GM12878 (cell line): ENCODE data around the gene WAS. TPM values are rescaled to one million over a fixed set of nuclear protein-coding genes. Genes with fewer than 3 reads are reported as not detected.
"Not testable (repeated sequence)": the region's sequence is repeated elsewhere in the genome, so short reads cannot be mapped to it uniquely, and the experiment has no call there.

Experiments
- ATAC-seq: fragments of 200-7000 bp; cut with Tn5 transposase; 3 replicates; pipeline ENCODE4 v1.9.1; 2020; ENCODE audit warnings: mild to moderate bottlenecking, moderate library complexity
- BruUV-seq: library from RNA; stranded (reverse); fragments of 400-500 nt; replicated peaks from 2 replicates; lab custom pipeline; 2021; lab: Mats Ljungman, UMichigan
- CTCF ChIA-PET: fragments of 300-600 bp; sonication (Branson Sonifier 250); formaldehyde crosslinking; extraction: SDS; loops from one replicate; lab custom pipeline; 2021; ENCODE audit warnings: inconsistent platforms; lab: Yijun Ruan, JAX
- POLR2A ChIA-PET: fragments of 350-600 bp; formaldehyde crosslinking; extraction: SDS; loops from one replicate; lab custom pipeline; 2021; ENCODE audit warnings: inconsistent platforms; lab: Charles Lee
- RAD21 ChIA-PET: fragments of 300-600 bp; sonication (Branson Sonifier 250); formaldehyde crosslinking; loops from one replicate; lab custom pipeline; 2023; ENCODE audit warnings: antibody characterized with exemption; ENCODE audit not compliant: unreplicated experiment; lab: Charles Lee
- SMC1A ChIA-PET: fragments of 300-600 bp; sonication (Branson Sonifier 250); formaldehyde crosslinking; loops from one replicate; lab custom pipeline; 2023; ENCODE audit not compliant: unreplicated experiment, uncharacterized antibody; lab: Charles Lee
- DNase-seq: peaks from one replicate; pipeline ENCODE4 v3.0.0-alpha.2; 2011; ENCODE audit warnings: low read depth, low spot score
- FAIRE-seq: peaks from 3 replicates; lab custom pipeline; 2011; peaks lifted over from hg19 to GRCh38; lab: Jason Lieb, UNC
- H2AFZ ChIP-seq: 2 replicates; pipeline ENCODE4 v1.6.0; 2011; ENCODE audit warnings: low read depth, low read length, control low read depth; ENCODE audit not compliant: control insufficient read depth
- H3K27ac ChIP-seq: 2 replicates; pipeline ENCODE4 v1.5.1; 2011; ENCODE audit warnings: control low read depth; ENCODE audit not compliant: control insufficient read depth, insufficient read depth
- H3K27me3 ChIP-seq, 2 experiments: replicated peaks in 1 of 2; 2 replicates each; pipeline versions ENCODE4 v1.6.0 to v1.6.1; 2011; ENCODE audit warnings: low read length in 1 of 2; ENCODE audit not compliant: control insufficient read depth in 2 of 2, insufficient read depth in 2 of 2
- H3K36me3 ChIP-seq, 2 experiments: 2 replicates each; pipeline ENCODE4 v1.5.1; 2011; ENCODE audit warnings: low read length in 1 of 2; ENCODE audit not compliant: control insufficient read depth in 2 of 2, insufficient read depth in 2 of 2
- H3K4me1 ChIP-seq: 2 replicates; pipeline ENCODE4 v1.6.1; 2011; ENCODE audit warnings: mild to moderate bottlenecking, low read length, moderate library complexity, mixed read lengths; ENCODE audit not compliant: control insufficient read depth, insufficient read depth
- H3K4me2 ChIP-seq: 2 replicates; pipeline ENCODE4 v1.6.0; 2011; ENCODE audit warnings: control low read depth; ENCODE audit not compliant: control insufficient read depth, insufficient read depth
- H3K4me3 ChIP-seq: fragments of 200-600 bp; sonication (generic); 2 replicates; pipeline ENCODE4 v1.5.1; 2016
- H3K79me2 ChIP-seq: 2 replicates; pipeline ENCODE4 v1.6.0; 2011; ENCODE audit warnings: low read length; ENCODE audit not compliant: control insufficient read depth, insufficient read depth
- H3K9ac ChIP-seq: 2 replicates; pipeline ENCODE4 v1.8.0; 2011; ENCODE audit warnings: low read length, control low read depth, mixed read lengths; ENCODE audit not compliant: control insufficient read depth, insufficient read depth
- H3K9me3 ChIP-seq: replicated peaks from 3 replicates; pipeline ENCODE4 v1.5.1; 2011; ENCODE audit warnings: mild to moderate bottlenecking, low read length; ENCODE audit not compliant: control insufficient read depth, insufficient read depth
- H4K20me1 ChIP-seq: 2 replicates; pipeline ENCODE4 v1.6.0; 2011; ENCODE audit not compliant: control insufficient read depth, insufficient read depth
- RUNX3 ChIP-seq: IDR thresholded peaks from 2 replicates; pipeline ENCODE4 v1.6.1; 2012; ENCODE audit warnings: low read length, inconsistent platforms
- WGBS: methylation state at CpG from one replicate; pipeline ENCODE4 v1.1.6; 2016; ENCODE audit warnings: low lambda C conversion rate; ENCODE audit not compliant: insufficient replicate concordance, insufficient coverage; ENCODE audit errors: missing lambda C conversion rate; 5-methylcytosine and 5-hydroxymethylcytosine counted together
- in situ Hi-C: fragments of 300-500 bp; cut with MboI; formaldehyde crosslinking; loops from 9 replicates; pipeline ENCODE4 v1.14.3; 2018; ENCODE audit warnings: mixed read lengths
- intact Hi-C: fragments of 100-400 bp; cut with micrococcal nuclease; formaldehyde crosslinking; loops from one replicate; pipeline ENCODE4 v1.14.2; 2022; ENCODE audit not compliant: unreplicated experiment
- polyA plus RNA-seq, 11 experiments: library from polyadenylated mRNA; depleted of rRNA in 4 of 11; unstranded in 6 of 11; stranded (reverse) in 5 of 11; fragments of >200 nt; fragmentation: Nextera tagmentation in 4 of 11; fragmentation: Illumina TruSeq in 1 of 11; extraction: Ambion mirVana in 4 of 11; extraction: Trizol in 1 of 11; gene quantifications; 1 replicate in 1 of 11; 2 replicates in 10 of 11; pipeline versions ENCODE4 v1.2.1 to v1.2.3, GENCODE V29; 2011 to 2016; ENCODE audit warnings: inconsistent platforms in 2 of 11, missing spikeins in 2 of 11, low read depth in 1 of 11
- total RNA-seq, 4 experiments: library from RNA; depleted of rRNA in 3 of 4; stranded (reverse); fragments of >200 nt in 3 of 4; fragmentation: Illumina TruSeq in 1 of 4; extraction: Trizol in 1 of 4; gene quantifications; 2 replicates each; pipeline versions ENCODE4 v1.2.1 to v1.2.3, GENCODE V29; 2013 to 2021

WAS gene
- total and polyA plus RNA-seq, 10 of the 15 experiments (the other 5 are each of a cell fraction or from before 2014, with no cell fraction given): 1.6 to 84.7 (median 23.0) TPM

DNA sequence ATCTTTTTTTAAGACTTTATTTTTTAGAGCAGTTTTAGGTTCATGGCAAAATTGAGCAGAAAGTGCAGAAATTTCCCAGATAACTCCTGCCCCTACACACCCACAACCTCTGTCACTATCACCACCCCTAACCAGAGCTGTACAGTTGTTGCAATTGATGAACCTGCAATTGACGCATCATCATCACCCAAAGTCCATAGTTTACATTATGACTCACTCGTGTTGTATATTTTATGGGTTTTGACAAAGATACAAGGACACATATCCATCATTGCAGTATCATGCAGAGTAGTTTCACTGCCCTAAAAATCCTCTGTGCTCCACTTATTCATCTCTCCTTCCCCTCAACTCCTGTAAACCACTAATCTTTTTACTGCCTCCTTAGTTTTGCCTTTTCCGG is 34.5 kb upstream of the WAS start:
- SMC1A ChIA-PET: interaction anchor here (0.7 to 1.9 kb wide), 11 partner anchors 10 to 395 kb away, joined by 3 to 5 read pairs (median 4); partner anchors contain the start of gene WAS
- POLR2A ChIA-PET: no interaction called here
- Histone ChIP-seq H3K4me2 (no peak overlapping the region), H2AFZ (no peak overlapping the region), H3K9me3 (no peaks in the 10 kb centered on the region), H3K9ac (no peak overlapping the region), H3K27me3 (no peaks in the 10 kb centered on the region; a peak in 1 of 4 replicates), H4K20me1 (no peaks in the 10 kb centered on the region), H3K4me3 (no peak overlapping the region), H3K79me2 (no peaks in the 10 kb centered on the region), H3K4me1 (no peaks in the 10 kb centered on the region), H3K27ac (no peak overlapping the region), H3K36me3 (no peaks in the 10 kb centered on the region)
- intact Hi-C loops (loop anchor here (5.0 to 10.0 kb wide), 2 partner anchors 243 to 296 kb away; no protein-coding TSS in a partner anchor), in situ Hi-C loops (no loop called here)
- 45% methylated on average over 3 of the region's 3 CpGs for WGBS
- DNase-seq (no peak), ATAC-seq (no peak), FAIRE-seq (no peak)
- no TSS peak for BruUV-seq
- TF ChIP-seq RUNX3: no peak
- CTCF ChIA-PET: interaction anchor here (0.6 to 2.2 kb wide), 11 partner anchors 8 to 297 kb away, joined by 3 to 13 read pairs (median 4); partner anchors contain the start of gene TBC1D25
- RAD21 ChIA-PET: interaction anchor here (0.9 to 1.6 kb wide), 3 partner anchors 35 to 288 kb away, joined by 3 to 6 read pairs (median 4); partner anchors contain the start of genes HDAC6 and WAS

DNA sequence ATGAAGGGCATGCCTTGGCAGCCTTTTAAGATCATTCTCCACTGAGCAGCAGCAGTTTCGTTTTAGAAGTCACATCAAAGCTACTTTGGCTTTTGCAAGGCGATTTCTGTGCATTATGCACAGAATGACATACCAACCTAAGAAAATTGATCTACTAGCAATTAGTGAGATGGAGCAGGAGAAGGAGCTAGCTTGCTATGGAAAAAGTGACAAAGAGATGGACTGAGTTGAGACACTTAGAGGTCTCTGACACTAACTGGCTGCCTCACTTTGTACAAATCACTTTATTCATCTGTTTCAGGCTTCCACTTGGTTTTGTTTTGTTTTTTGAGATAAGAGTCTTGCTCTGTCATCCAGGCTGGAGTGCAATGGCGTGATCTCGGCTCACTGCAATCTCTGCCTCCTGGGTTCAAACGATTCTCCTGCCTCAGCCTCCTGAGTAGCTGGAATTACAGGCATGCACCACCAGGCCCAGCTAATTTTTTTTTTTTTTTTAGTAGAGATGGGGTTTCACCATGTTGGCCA is 31.5 kb upstream of the WAS start:
- intact Hi-C loops, H2AFZ ChIP-seq, H3K4me2 ChIP-seq, RAD21 ChIA-PET, DNase-seq, H3K27ac ChIP-seq, ATAC-seq, H3K4me1 ChIP-seq, H3K4me3 ChIP-seq, H3K27me3 ChIP-seq, BruUV-seq, H4K20me1 ChIP-seq, H3K36me3 ChIP-seq, POLR2A ChIA-PET, in situ Hi-C loops, H3K9ac ChIP-seq, H3K9me3 ChIP-seq, H3K79me2 ChIP-seq, FAIRE-seq: not testable (repeated sequence)
- CTCF ChIA-PET: interaction anchor here (1.1 kb wide), 1 partner anchor 289 kb away, joined by 3 read pairs; no protein-coding TSS in a partner anchor
- SMC1A ChIA-PET: interaction anchor here (0.9 to 1.6 kb wide), 3 partner anchors 17 to 293 kb away, joined by 4 to 5 read pairs (median 4); no protein-coding TSS in a partner anchor
- 29% methylated on average over 5 of the region's 5 CpGs for WGBS

DNA sequence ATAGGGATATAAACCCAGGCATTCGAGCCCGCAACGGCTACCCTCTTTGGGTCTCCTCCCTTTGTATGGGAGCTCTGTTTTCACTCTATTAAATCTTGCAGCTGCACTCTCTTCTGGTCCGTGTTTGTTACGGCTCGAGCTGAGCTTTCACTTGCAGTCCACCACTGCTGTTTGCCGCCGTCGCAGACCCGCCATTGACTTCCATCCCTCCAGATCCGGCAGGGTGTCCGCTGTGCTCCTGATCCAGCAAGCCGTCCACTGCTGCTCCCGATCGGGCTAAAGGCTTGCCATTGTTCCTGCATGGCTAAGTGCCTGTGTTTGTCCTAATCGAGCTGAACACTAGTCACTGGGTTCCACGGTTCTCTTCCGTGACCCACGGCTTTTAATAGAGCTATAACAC is 28.9 kb upstream of the WAS start:
- H3K36me3 ChIP-seq, in situ Hi-C loops, H3K9me3 ChIP-seq, H3K4me2 ChIP-seq, H4K20me1 ChIP-seq, FAIRE-seq, H3K27me3 ChIP-seq, H3K9ac ChIP-seq, H2AFZ ChIP-seq, DNase-seq, H3K27ac ChIP-seq, H3K4me3 ChIP-seq, BruUV-seq, ATAC-seq, RAD21 ChIA-PET, H3K4me1 ChIP-seq, H3K79me2 ChIP-seq, intact Hi-C loops: not testable (repeated sequence)
- POLR2A ChIA-PET: interaction anchor here (0.6 kb wide), 1 partner anchor 242 kb away, joined by 4 read pairs; no protein-coding TSS in a partner anchor
- CTCF ChIA-PET: interaction anchor here (0.6 to 1.0 kb wide), 2 partner anchors 10 to 426 kb away, joined by 3 read pairs; no protein-coding TSS in a partner anchor
- SMC1A ChIA-PET: interaction anchor here (0.6 kb wide), 2 partner anchors 26 to 89 kb away, joined by 3 read pairs; no protein-coding TSS in a partner anchor
- 58% methylated on average over 18 of the region's 19 CpGs for WGBS

DNA sequence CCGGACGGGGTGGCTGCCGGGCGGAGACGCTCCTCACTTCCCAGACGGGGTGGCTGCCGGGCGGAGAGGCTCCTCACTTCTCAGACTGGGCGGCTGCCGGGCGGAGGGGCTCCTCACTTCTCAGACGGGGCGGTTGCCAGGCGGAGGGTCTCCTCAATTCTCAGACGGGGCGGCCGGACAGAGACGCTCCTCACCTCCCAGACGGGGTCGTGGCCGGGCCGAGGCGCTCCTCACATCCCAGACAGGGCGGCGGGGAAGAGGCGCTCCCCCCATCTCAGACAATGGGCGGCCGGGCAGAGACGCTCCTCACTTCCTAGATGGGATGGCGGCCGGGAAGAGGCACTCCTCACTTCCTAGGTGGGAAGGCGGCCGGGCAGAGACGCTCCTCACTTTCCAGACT is 23.9 kb upstream of the WAS start:
- H3K27ac ChIP-seq, H3K79me2 ChIP-seq, RAD21 ChIA-PET, DNase-seq, BruUV-seq, SMC1A ChIA-PET, CTCF ChIA-PET, H3K36me3 ChIP-seq, H3K4me3 ChIP-seq, H3K4me2 ChIP-seq, FAIRE-seq, H3K9me3 ChIP-seq, H3K4me1 ChIP-seq, intact Hi-C loops, in situ Hi-C loops, H3K27me3 ChIP-seq, ATAC-seq, H4K20me1 ChIP-seq, POLR2A ChIA-PET, H3K9ac ChIP-seq, H2AFZ ChIP-seq: not testable (repeated sequence)
- WGBS: 80% methylated on average over 25 of the region's 34 CpGs
